Lung microvascular endothelial cell (primary cell): ENCODE measurements around the gene ZNF669. TPM values are rescaled to one million over a fixed set of nuclear protein-coding genes. Genes with fewer than 3 reads are reported as not detected.

ENCODE experiments used
- DNase-seq, 2 donors: peaks; one replicate each; pipeline versions ENCODE4 v3.0.0 to v3.0.0-alpha.2; 2010; ENCODE audit warnings: low read depth in 2 of 2
- total RNA-seq: library from RNA; depleted of rRNA; stranded (reverse); fragments of >200 nt; gene quantifications from 2 replicates; pipeline ENCODE4 v1.2.1, GENCODE V29; 2014

ZNF669 gene
- total RNA-seq, 1 donor from 2014 or later: 14.5 TPM

GRCh38 chr1:247064304-247064703, 39.9 kb downstream of the ZNF669 start:
- no peak for DNase-seq

DNA sequence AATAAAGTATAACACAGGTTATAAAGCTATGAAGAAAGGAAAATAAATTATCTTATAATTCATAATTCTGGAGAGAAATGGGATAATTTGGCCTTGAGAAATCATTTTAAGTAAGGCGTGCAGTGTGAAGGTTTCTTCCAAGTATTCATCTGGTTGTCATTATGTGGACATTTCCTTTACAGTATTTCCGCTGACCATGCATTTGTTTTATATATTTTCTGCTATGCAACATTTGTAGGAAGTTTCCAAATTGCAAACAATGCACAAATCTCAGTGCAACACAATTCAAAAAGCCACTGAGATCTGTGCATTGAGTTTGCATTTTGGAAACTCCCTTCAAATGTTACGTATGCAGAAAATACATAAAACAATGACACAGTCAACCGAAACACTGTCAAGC, 43.4 kb downstream of the ZNF669 start:
- DNase-seq: no peak

GRCh38 chr1:247056071-247056470, 48.1 kb downstream of the ZNF669 start:
- DNase-seq: no peak

DNA sequence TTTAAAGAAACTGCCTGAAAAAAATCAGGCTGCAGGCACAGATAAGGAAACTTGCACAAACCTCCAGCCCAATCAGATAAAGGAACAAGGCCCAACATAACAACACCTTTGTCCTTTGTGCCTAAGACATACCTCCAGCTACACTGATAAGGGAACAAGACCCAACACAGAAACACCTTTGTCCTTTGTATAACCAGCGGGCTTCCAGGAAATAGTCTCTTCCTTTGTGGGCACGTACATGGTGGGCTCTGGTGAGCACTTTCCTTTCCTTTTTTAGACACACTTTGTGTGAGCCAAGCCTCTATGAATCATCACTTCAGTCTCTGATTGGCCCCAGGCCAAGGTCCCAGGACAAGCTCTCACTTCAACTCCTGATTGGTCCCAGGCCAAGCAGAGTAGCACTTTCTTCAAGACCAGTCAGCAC, 49.2 kb downstream of the ZNF669 start:
- DNase-seq: peak; percentile 25 to 76

Other genes starting within 250 kb of the ZNF669 start
- 18.3 and 19.8 TPM in 2 replicates for gene AHCTF1, start 172.4 kb downstream of the ZNF669 start, total RNA-seq
- gene ZNF695, start 96.3 kb downstream of the ZNF669 start, total RNA-seq: 0.99 and 1.7 TPM in 2 replicates
- gene ZNF670, start 25.5 kb downstream of the ZNF669 start, total RNA-seq: 4.4 and 7.5 TPM in 2 replicates
- gene ZNF124, start 67.7 kb upstream of the ZNF669 start, total RNA-seq: 48.4 and 59.3 TPM in 2 replicates
- not detected in 2 replicates for gene VN1R5, start 151.7 kb upstream of the ZNF669 start, total RNA-seq
- gene ZNF496, start 227.5 kb upstream of the ZNF669 start, total RNA-seq: 15.3 and 26.6 TPM in 2 replicates